22Rv1 (cell line): ENCODE data around the gene LAMA1.
A peak's percentile ranks its signal among the peaks of the same experiment; 100 is the strongest.

Experiments
- H3K27ac ChIP-seq: fragments of 450-650 bp; 2 replicates; pipeline ENCODE4 v1.5.1; 2017
- CTCF ChIP-seq: fragments of 450-650 bp; IDR thresholded peaks from 2 replicates; pipeline ENCODE4 v1.5.1; 2017; ENCODE audit warnings: mild to moderate bottlenecking
- ZFX ChIP-seq: fragments of 450-650 bp; IDR thresholded peaks from 2 replicates; pipeline ENCODE4 v1.6.1; 2017; ENCODE audit warnings: antibody characterized with exemption, borderline replicate concordance

LAMA1 gene

GRCh38 chr18:7020995-7021777 is 96.4 kb downstream of the LAMA1 start:
- TF ChIP-seq ZFX (no peak), CTCF (no peak)
- no peak overlapping the region for H3K27ac ChIP-seq

- no peak overlapping the region for H3K27ac ChIP-seq
- TF ChIP-seq ZFX (no peak), CTCF (no peak)
Measured at GRCh38 chr18:7017013-7017412, 100.6 kb downstream of the LAMA1 start.

- H3K27ac ChIP-seq: no peak overlapping the region
- no peak for TF ChIP-seq CTCF
- TF ChIP-seq ZFX: no peak
Measured at GRCh38 chr18:7011142-7011541, 106.5 kb downstream of the LAMA1 start.

GRCh38 chr18:7004009-7004408 is 113.6 kb downstream of the LAMA1 start:
- no peak overlapping the region for H3K27ac ChIP-seq
- TF ChIP-seq ZFX (no peak), CTCF (no peak)

- no peak overlapping the region for H3K27ac ChIP-seq
- TF ChIP-seq CTCF (no peak), ZFX (no peak)
Measured at GRCh38 chr18:7002107-7002506, 115.5 kb downstream of the LAMA1 start.

GRCh38 chr18:7000484-7001096 is 117.0 kb downstream of the LAMA1 start:
- no peak overlapping the region for H3K27ac ChIP-seq
- TF ChIP-seq ZFX (no peak), CTCF (peak; percentile 59)

- H3K27ac ChIP-seq: no peak overlapping the region
- TF ChIP-seq ZFX (no peak), CTCF (no peak)
Measured at GRCh38 chr18:6997808-6998207, 119.8 kb downstream of the LAMA1 start.
